ENCODE data around the gene KIRREL3.

KIRREL3 gene

DNA sequence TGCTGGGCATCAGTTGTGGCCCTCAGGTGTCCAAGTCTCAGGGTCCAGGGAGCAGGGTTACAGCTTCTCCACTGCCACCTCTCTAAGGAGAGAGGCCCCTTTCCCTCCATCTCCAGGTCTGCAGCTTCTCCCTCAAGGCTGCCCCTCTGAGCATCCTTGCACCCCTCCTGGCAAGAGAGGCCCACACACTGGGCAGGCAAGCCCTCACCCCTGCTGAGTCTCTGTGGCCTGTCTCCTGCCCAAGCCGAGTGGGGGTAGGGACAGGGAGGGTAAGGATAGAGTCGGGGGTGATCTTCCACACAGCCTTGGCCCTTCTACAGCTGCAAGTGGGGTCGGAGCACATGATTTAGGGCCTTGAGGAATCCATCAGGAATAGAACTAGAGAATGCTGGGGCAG is 568.5 kb downstream of the KIRREL3 start:
- Histone ChIP-seq H3K27me3 (ENCODE audit: insufficient read depth, poor library complexity, severe bottlenecking) (no peaks in the 10 kb centered on the region), H3K4me3 (replicated peaks; ENCODE audit: insufficient read depth, low read length) (no peak overlapping the region), H3K27ac (replicated peaks) (no peak overlapping the region)
- no peak for DNase-seq (ENCODE audit: low read depth in 1 of 2, low spot score in 1 of 2)
- TF ChIP-seq SPI1 (IDR thresholded peaks at IDR 0.05; ENCODE audit: borderline replicate concordance, low read depth) = no peak
- TF ChIP-seq, protein P1, sequence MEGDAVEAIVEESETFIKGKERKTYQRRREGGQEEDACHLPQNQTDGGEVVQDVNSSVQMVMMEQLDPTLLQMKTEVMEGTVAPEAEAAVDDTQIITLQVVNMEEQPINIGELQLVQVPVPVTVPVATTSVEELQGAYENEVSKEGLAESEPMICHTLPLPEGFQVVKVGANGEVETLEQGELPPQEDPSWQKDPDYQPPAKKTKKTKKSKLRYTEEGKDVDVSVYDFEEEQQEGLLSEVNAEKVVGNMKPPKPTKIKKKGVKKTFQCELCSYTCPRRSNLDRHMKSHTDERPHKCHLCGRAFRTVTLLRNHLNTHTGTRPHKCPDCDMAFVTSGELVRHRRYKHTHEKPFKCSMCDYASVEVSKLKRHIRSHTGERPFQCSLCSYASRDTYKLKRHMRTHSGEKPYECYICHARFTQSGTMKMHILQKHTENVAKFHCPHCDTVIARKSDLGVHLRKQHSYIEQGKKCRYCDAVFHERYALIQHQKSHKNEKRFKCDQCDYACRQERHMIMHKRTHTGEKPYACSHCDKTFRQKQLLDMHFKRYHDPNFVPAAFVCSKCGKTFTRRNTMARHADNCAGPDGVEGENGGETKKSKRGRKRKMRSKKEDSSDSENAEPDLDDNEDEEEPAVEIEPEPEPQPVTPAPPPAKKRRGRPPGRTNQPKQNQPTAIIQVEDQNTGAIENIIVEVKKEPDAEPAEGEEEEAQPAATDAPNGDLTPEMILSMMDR (IDR thresholded peaks at IDR 0.05; ENCODE audit: insufficient read depth, low read length) = no peak
- TF ChIP-seq, protein P2, sequence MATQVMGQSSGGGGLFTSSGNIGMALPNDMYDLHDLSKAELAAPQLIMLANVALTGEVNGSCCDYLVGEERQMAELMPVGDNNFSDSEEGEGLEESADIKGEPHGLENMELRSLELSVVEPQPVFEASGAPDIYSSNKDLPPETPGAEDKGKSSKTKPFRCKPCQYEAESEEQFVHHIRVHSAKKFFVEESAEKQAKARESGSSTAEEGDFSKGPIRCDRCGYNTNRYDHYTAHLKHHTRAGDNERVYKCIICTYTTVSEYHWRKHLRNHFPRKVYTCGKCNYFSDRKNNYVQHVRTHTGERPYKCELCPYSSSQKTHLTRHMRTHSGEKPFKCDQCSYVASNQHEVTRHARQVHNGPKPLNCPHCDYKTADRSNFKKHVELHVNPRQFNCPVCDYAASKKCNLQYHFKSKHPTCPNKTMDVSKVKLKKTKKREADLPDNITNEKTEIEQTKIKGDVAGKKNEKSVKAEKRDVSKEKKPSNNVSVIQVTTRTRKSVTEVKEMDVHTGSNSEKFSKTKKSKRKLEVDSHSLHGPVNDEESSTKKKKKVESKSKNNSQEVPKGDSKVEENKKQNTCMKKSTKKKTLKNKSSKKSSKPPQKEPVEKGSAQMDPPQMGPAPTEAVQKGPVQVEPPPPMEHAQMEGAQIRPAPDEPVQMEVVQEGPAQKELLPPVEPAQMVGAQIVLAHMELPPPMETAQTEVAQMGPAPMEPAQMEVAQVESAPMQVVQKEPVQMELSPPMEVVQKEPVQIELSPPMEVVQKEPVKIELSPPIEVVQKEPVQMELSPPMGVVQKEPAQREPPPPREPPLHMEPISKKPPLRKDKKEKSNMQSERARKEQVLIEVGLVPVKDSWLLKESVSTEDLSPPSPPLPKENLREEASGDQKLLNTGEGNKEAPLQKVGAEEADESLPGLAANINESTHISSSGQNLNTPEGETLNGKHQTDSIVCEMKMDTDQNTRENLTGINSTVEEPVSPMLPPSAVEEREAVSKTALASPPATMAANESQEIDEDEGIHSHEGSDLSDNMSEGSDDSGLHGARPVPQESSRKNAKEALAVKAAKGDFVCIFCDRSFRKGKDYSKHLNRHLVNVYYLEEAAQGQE (IDR thresholded peaks at IDR 0.05; ENCODE audit: insufficient replicate concordance, low read depth) = no peak
- no peak for TF ChIP-seq GABPA (IDR thresholded peaks at IDR 0.05; ENCODE audit: low read depth)
- no peak for TF ChIP-seq POLR2AphosphoS5 (IDR thresholded peaks at IDR 0.05; ENCODE audit: low read depth)

DNA sequence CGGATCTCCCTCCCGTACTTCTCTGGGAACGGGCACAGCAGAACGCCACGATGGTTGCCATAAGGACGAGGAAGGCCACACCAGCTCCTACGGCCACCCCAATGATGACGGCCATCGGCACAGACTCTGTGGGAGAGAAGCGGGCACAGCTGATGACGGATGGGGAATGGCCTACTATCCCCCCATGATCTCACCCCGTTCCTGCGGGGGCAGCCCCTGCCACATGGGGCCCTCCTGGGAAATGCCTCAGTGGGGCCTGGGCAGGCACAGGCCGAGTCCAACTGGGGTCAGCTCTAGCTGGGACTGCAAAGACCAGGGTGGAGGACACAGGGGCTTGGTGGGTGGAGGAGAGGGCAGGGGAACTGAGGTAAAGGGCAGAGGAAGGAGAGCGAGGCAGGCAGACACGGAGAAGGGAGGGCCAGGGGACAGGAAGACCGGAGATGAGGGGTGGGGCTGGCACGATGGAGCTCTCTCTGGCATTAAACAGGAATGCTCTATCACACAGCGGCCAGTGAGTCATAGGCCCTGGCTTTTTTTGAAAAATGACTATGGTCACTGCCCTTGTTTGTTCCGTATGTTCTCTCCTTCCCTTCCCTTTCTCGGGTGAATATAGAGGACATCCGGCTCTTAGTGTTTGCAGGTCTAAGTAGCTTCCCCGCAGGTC is 569.0 kb downstream of the KIRREL3 start:
- no peak for TF ChIP-seq GABPA (IDR thresholded peaks at IDR 0.05; ENCODE audit: low read depth)
- Histone ChIP-seq H3K27ac (replicated peaks) (no peak overlapping the region), H3K4me3 (replicated peaks; ENCODE audit: insufficient read depth, low read length) (no peak overlapping the region), H3K27me3 (ENCODE audit: insufficient read depth, poor library complexity, severe bottlenecking) (no peaks in the 10 kb centered on the region)
- DNase-seq (ENCODE audit: low read depth in 1 of 2, low spot score in 1 of 2) = no peak

DNA sequence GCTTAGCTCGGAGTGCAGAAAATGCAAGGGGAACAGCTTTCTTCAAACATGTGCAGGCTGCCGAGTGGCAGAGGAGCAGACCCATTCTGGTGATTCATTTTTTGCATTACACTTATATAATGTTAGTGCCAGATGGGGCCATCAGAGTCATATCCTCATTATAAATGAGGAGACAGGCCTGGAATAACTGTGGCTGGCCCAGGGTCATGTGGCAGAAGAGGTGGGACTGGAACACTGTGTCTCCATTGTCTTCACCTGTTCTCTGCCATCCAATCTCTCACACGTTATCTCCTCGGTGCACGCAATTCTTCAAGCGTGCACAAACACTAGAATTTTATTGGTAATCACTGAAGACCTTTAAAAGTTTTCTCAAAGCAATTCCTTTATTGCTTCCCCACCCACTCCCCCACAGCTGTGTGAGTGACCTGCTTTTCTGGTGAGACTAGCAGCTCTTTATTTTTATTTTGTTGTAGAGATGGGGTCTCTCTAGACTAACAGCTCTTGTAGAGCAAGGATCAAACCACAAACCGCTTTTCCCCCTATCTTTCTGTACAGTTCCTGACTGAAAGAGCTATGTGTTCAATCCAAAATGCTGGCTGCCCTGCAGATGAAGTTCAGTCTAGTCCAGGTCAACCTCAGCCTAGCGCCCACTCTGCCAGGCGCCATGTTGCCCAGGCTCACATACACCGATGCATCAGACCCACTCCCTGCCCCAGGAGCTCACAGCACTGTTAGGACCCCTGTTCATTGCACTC is 569.8 kb downstream of the KIRREL3 start:
- Histone ChIP-seq H3K4me3 (replicated peaks; ENCODE audit: insufficient read depth, low read length) (no peak overlapping the region), H3K27ac (replicated peaks) (no peak overlapping the region), H3K27me3 (ENCODE audit: insufficient read depth, poor library complexity, severe bottlenecking) (no peaks in the 10 kb centered on the region)
- TF ChIP-seq, protein P1 (IDR thresholded peaks at IDR 0.05; ENCODE audit: insufficient read depth, low read length) = no peak
- TF ChIP-seq, protein P2 (IDR thresholded peaks at IDR 0.05; ENCODE audit: insufficient replicate concordance, low read depth) = no peak
- TF ChIP-seq GABPA (IDR thresholded peaks at IDR 0.05; ENCODE audit: low read depth) (no peak), POLR2AphosphoS5 (IDR thresholded peaks at IDR 0.05; ENCODE audit: low read depth) (no peak), SPI1 (IDR thresholded peaks at IDR 0.05; ENCODE audit: borderline replicate concordance, low read depth) (no peak)
- DNase-seq (ENCODE audit: low read depth in 1 of 2, low spot score in 1 of 2) = no peak

DNA sequence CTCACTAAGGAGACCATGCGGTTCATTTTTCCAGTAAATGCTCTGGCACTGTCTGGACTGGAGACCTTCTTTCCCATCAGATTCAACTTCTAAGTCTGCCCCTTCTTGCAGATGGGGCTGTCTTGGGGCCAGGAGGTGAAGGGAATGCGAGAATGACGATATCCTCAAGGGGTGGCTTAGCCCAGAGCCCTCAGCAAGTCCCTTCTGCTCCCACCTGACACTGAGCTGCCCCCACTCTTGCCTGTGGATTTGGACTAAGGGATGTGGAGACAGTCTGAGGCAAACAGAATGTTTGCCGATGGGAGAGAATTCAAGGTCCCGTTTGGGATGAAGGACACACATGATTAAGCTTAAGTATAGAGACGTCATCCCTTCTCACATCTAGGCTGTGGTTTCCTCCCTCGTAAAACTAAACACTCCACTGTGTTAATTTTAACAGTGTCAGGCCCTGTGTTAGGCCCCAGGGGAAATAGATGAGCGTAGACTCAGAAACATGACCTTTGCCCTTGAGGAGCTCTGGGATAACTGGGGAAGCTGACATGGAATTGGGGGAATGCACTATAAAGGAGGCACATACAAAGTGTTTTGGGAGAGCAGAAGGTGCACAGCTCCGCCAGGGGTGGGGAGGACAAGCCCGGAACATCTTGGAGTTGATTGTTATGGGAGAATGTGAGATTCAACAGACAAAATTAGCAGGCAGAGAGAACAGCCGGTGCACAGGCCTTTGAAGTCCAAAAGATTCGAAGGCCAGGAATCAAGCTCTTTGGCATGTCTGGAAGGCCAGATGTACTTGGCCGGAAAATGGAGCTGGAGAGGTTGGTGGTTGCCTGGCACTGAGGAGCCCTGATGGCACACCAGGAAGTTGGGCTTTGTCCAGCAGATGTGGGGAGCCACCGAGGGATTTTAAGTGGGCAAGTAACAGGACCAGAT is 573.5 kb downstream of the KIRREL3 start:
- H3K27ac ChIP-seq (replicated peaks) = no peak overlapping the region
- TF ChIP-seq, protein P1 (IDR thresholded peaks at IDR 0.05; ENCODE audit: insufficient read depth, low read length) = no peak
- no peak for TF ChIP-seq SPI1 (IDR thresholded peaks at IDR 0.05; ENCODE audit: borderline replicate concordance, low read depth)
- no peak for DNase-seq (ENCODE audit: low read depth in 1 of 2, low spot score in 1 of 2)
- H3K4me3 ChIP-seq (replicated peaks; ENCODE audit: insufficient read depth, low read length) = no peak overlapping the region
- no peaks in the 10 kb centered on the region for H3K27me3 ChIP-seq (ENCODE audit: insufficient read depth, poor library complexity, severe bottlenecking)

Measured in HL-60 (cell line).